K562 (cell line): ENCODE data around the gene CAPS. TPM values are rescaled to one million over a fixed set of nuclear protein-coding genes. Genes with fewer than 3 reads are reported as not detected.

ENCODE experiments used
- ATAC-seq: fragments of 200-7000 bp; cut with Tn5 transposase; 3 replicates; pipeline ENCODE4 v1.9.1; 2020; ENCODE audit warnings: moderate library complexity
- BruUV-seq: library from RNA; stranded (reverse); fragments of 400-500 nt; replicated peaks from 2 replicates; lab custom pipeline; 2021; lab: Mats Ljungman, UMichigan
- CTCF ChIA-PET: fragments of 300-600 bp; formaldehyde crosslinking; extraction: SDS; loops from one replicate; lab custom pipeline; 2021; ENCODE audit warnings: low intra/inter-chr PET ratio; lab: Yijun Ruan, JAX
- POLR2A ChIA-PET: fragments of 300-600, 350-650 bp; sonication (Branson Sonifier 250); formaldehyde crosslinking; extraction: SDS; loops from one replicate; lab custom pipeline; 2021; ENCODE audit warnings: antibody characterized with exemption, inconsistent platforms; lab: Yijun Ruan, JAX
- DNase-seq, 4 experiments: peaks; one replicate each; pipeline versions ENCODE4 v3.0.0 to v3.0.0-alpha.2; 2011 to 2018; ENCODE audit warnings: low spot score in 3 of 4, mixed read lengths in 3 of 4; ENCODE audit errors: extremely low read depth in 1 of 4
- FAIRE-seq: peaks from 2 replicates; lab custom pipeline; 2011; peaks lifted over from hg19 to GRCh38; lab: Jason Lieb, UNC
- H2AFZ ChIP-seq: 2 replicates; pipeline ENCODE4 v1.6.0; 2011; ENCODE audit warnings: low read depth, low read length, control low read depth, inconsistent platforms
- H3K27ac ChIP-seq: fragments of 200-600 bp; 3 replicates; pipeline ENCODE4 v1.8.0; 2011; ENCODE audit warnings: low read depth, mild to moderate bottlenecking, control low read depth, inconsistent platforms, low read length, moderate library complexity, mixed read lengths; ENCODE audit errors: extremely low read depth
- H3K27me3 ChIP-seq, 2 experiments: fragments of 300-600 bp in 1 of 2; 2 replicates in 1 of 2; 3 replicates in 1 of 2; pipeline versions ENCODE4 v1.6.0 to v1.8.0; 2011; ENCODE audit warnings: inconsistent platforms in 2 of 2, low read length in 2 of 2, mild to moderate bottlenecking in 1 of 2, mixed read lengths in 1 of 2, moderate library complexity in 1 of 2; ENCODE audit not compliant: control insufficient read depth in 2 of 2, insufficient read depth in 2 of 2
- H3K36me3 ChIP-seq: fragments of 300-600 bp; 3 replicates; pipeline ENCODE4 v1.8.0; 2011; ENCODE audit warnings: mild to moderate bottlenecking, low read length, inconsistent platforms; ENCODE audit not compliant: control insufficient read depth, insufficient read depth
- H3K4me1 ChIP-seq, 2 experiments: fragments of 200-600 bp in 1 of 2; replicated peaks in 1 of 2; 2 replicates in 1 of 2; 3 replicates in 1 of 2; pipeline versions ENCODE4 v1.5.1 to v1.8.0; 2011; ENCODE audit warnings: inconsistent platforms in 2 of 2, low read length in 2 of 2, mild to moderate bottlenecking in 1 of 2, mixed read lengths in 1 of 2, moderate library complexity in 1 of 2; ENCODE audit not compliant: control insufficient read depth in 2 of 2, insufficient read depth in 2 of 2
- H3K4me2 ChIP-seq: 2 replicates; pipeline ENCODE4 v1.6.1; 2011; ENCODE audit warnings: low read length, control low read depth, inconsistent platforms, mixed read lengths; ENCODE audit not compliant: insufficient read depth
- H3K4me3 ChIP-seq: fragments of 200-600 bp; sonication (generic), shearing (Covaris generic); 2 replicates; pipeline ENCODE4 v1.5.1; 2016; ENCODE audit warnings: control low read depth, inconsistent platforms
- H3K79me2 ChIP-seq: fragments of 200-600 bp; 3 replicates; pipeline ENCODE4 v1.8.0; 2011; ENCODE audit warnings: low read length, inconsistent platforms; ENCODE audit not compliant: control insufficient read depth, insufficient read depth
- H3K9ac ChIP-seq, 2 experiments: 2 replicates each; pipeline versions ENCODE4 v1.6.0 to v1.6.1; 2011; ENCODE audit warnings: low read depth in 2 of 2, low read length in 2 of 2, control low read depth in 1 of 2, inconsistent platforms in 1 of 2, mild to moderate bottlenecking in 1 of 2, mixed read lengths in 1 of 2; ENCODE audit not compliant: insufficient read depth in 1 of 2
- H3K9me1 ChIP-seq: one replicate; pipeline ENCODE4 v1.6.0; 2011; ENCODE audit warnings: inconsistent platforms, mild to moderate bottlenecking, low read length, moderate library complexity; ENCODE audit not compliant: control insufficient read depth, insufficient read depth
- H3K9me3 ChIP-seq: replicated peaks from 2 replicates; pipeline ENCODE4 v1.5.1; 2011; ENCODE audit warnings: low read depth, low read length, inconsistent platforms; ENCODE audit not compliant: control insufficient read depth, insufficient read depth
- H4K20me1 ChIP-seq: replicated peaks from 2 replicates; pipeline ENCODE4 v1.6.1; 2011; ENCODE audit warnings: low read length, inconsistent platforms, mixed read lengths; ENCODE audit not compliant: control insufficient read depth, insufficient read depth
- CBFA2T2 ChIP-seq: fragments of 450-650 bp; conservative IDR thresholded peaks from 2 replicates; pipeline ENCODE4 v1.6.1; 2017; ENCODE audit warnings: mild to moderate bottlenecking
- CREB3 ChIP-seq: fragments of 450-650 bp; conservative IDR thresholded peaks from 2 replicates; pipeline ENCODE4 v1.6.1; 2016; ENCODE audit warnings: missing genetic modification characterization, low read depth, mild to moderate bottlenecking, missing compliant biosample characterization, moderate library complexity
- EZH2 ChIP-seq: IDR thresholded peaks from 2 replicates; pipeline ENCODE4 v1.6.1; 2012; ENCODE audit warnings: low read depth, mild to moderate bottlenecking, inconsistent platforms, low read length, borderline replicate concordance
- HNRNPLL ChIP-seq: fragments of 200-400 bp; formaldehyde crosslinking; IDR thresholded peaks from 2 replicates; pipeline ENCODE4 v1.6.1; 2017; ENCODE audit warnings: low read length, low read depth, mild to moderate bottlenecking; ENCODE audit not compliant: poor library complexity, severe bottlenecking
- LARP7 ChIP-seq: fragments of 450-650 bp; IDR thresholded peaks from 2 replicates; pipeline ENCODE4 v1.6.1; 2016
- NCOA4 ChIP-seq: fragments of 450-650 bp; IDR thresholded peaks from 2 replicates; pipeline ENCODE4 v1.6.1; 2018; ENCODE audit warnings: mild to moderate bottlenecking; ENCODE audit not compliant: partially characterized antibody
- PYGO2 ChIP-seq: fragments of 450-650 bp; IDR thresholded peaks from 2 replicates; pipeline ENCODE4 v1.6.1; 2016; ENCODE audit warnings: mild to moderate bottlenecking, missing genetic modification characterization, moderate library complexity, missing compliant biosample characterization
- SMARCA4 ChIP-seq: fragments of 450-650 bp; IDR thresholded peaks from 2 replicates; pipeline ENCODE4 v1.6.1; 2016
- SP2 ChIP-seq: IDR thresholded peaks from 2 replicates; pipeline ENCODE4 v1.6.1; 2011; ENCODE audit warnings: mild to moderate bottlenecking, low read depth, low read length, moderate library complexity; ENCODE audit not compliant: poor library complexity, severe bottlenecking; ENCODE audit errors: extremely low read depth
- SRSF3 ChIP-seq: fragments of 200-400 bp; formaldehyde crosslinking; IDR thresholded peaks from 2 replicates; pipeline ENCODE4 v1.6.1; 2016; ENCODE audit warnings: mild to moderate bottlenecking, low read length, moderate library complexity; ENCODE audit not compliant: insufficient read depth
- TCF7 ChIP-seq: sonication (generic); IDR thresholded peaks from 2 replicates; pipeline ENCODE4 v1.6.1; 2016; ENCODE audit warnings: antibody characterized with exemption, borderline replicate concordance
- TRIM25 ChIP-seq: fragments of 450-650 bp; IDR thresholded peaks from 2 replicates; pipeline ENCODE4 v1.7.0; 2016; ENCODE audit warnings: borderline replicate concordance
- ZNF707 ChIP-seq: fragments of 250-450 bp; sonication (Bioruptor Pico); conservative IDR thresholded peaks from 2 replicates; pipeline ENCODE4 v1.8.0; 2022; ENCODE audit warnings: inconsistent platforms, mild to moderate bottlenecking, moderate library complexity
- WGBS: fragments of 100-300 bp; shearing (Covaris generic); methylation state at CpG from one replicate; pipeline ENCODE4 v1.1.6; 2016; ENCODE audit warnings: low coverage, mixed read lengths; ENCODE audit not compliant: insufficient coverage; ENCODE audit errors: missing lambda C conversion rate; 5-methylcytosine and 5-hydroxymethylcytosine counted together
- in situ Hi-C: fragments of 300-500 bp; cut with MboI; formaldehyde crosslinking; loops from 4 replicates; pipeline ENCODE4 v1.15.0; 2018; ENCODE audit warnings: inconsistent platforms, mixed read lengths
- intact Hi-C: fragments of 100-400 bp; cut with micrococcal nuclease; formaldehyde crosslinking; loops from 2 replicates; pipeline ENCODE4 v1.14.2; 2022
- polyA plus RNA-seq, 8 experiments: library from polyadenylated mRNA; depleted of rRNA in 4 of 8; stranded (reverse) in 5 of 8; unstranded in 3 of 8; fragments of >200 nt; fragmentation: Nextera tagmentation in 2 of 8; fragmentation: Illumina TruSeq in 1 of 8; extraction: Ambion mirVana in 2 of 8; extraction: Trizol in 1 of 8; gene quantifications; 2 replicates each; pipeline versions ENCODE4 v1.2.1 to v1.2.3, GENCODE V29; 2011 to 2014; ENCODE audit warnings: inconsistent platforms in 1 of 8, missing spikeins in 1 of 8
- total RNA-seq, 7 experiments: library from RNA; depleted of rRNA in 6 of 7; stranded (reverse); fragments of >200 nt in 6 of 7; fragmentation: Illumina TruSeq in 2 of 7; extraction: Trizol in 2 of 7; gene quantifications; 2 replicates each; pipeline versions ENCODE4 v1.2.1 to v1.2.3, GENCODE V29; 2011 to 2021; ENCODE audit warnings: low replicate concordance in 1 of 7

The CAPS gene
- total and polyA plus RNA-seq, 9 of the 15 experiments (the other 6 are each of a cell fraction or from before 2014, with no cell fraction given): 0.15 to 4.0 (median 0.91) TPM

GRCh38 chr19:5907241-5907640 is 6.8 kb upstream of the CAPS start:
- CTCF ChIA-PET: no interaction called here
- no TSS peak for BruUV-seq
- intact Hi-C loops (no loop called here), in situ Hi-C loops (no loop called here)
- Histone ChIP-seq H3K27ac (no peak overlapping the region), H3K4me2 (no peak overlapping the region), H3K9me3 (no peaks in the 10 kb centered on the region), H3K9me1 (no peaks in the 10 kb centered on the region), H3K27me3 (no peaks in the 10 kb centered on the region), H4K20me1 (no peaks in the 10 kb centered on the region), H3K36me3 (peaks cover 11% of the 10 kb centered on the region; the same call in 1 of the 3 replicates), H3K4me3 (no peak overlapping the region), H2AFZ (no peak overlapping the region), H3K4me1 (peaks cover 3 to 28% of the 10 kb centered on the region in 2 experiments; a peak in 3 of 5 replicates), H3K79me2 (peaks cover 14% of the 10 kb centered on the region), H3K9ac (no peak overlapping the region)
- POLR2A ChIA-PET: no interaction called here
- no peak for DNase-seq
- no peak for FAIRE-seq
- TF ChIP-seq EZH2 (no peak), ZNF707 (no peak), HNRNPLL (no peak), TRIM25 (no peak), PYGO2 (no peak), NCOA4 (no peak), LARP7 (no peak), SP2 (no peak), TCF7 (no peak), SMARCA4 (no peak), CREB3 (tag) (no peak), SRSF3 (no peak), CBFA2T2 (no peak)
- WGBS: 52% methylated on average over 4 of the region's 5 CpGs
- ATAC-seq: no peak
